HAP-1 (cell line): ENCODE results near the gene DST.
A peak's percentile ranks its signal among the peaks of the same experiment; 100 is the strongest.

Experiments used
- DNase-seq, 2 experiments: peaks; one replicate each; pipeline ENCODE4 v3.0.0-alpha.2; 2016 to 2020; ENCODE audit warnings: low spot score in 2 of 2
- H3K27me3 ChIP-seq: fragments of 250-450 bp; sonication (Bioruptor Pico); 2 replicates; pipeline ENCODE4 v1.5.1; 2020; ENCODE audit warnings: low read depth, mild to moderate bottlenecking, moderate library complexity
- H3K36me3 ChIP-seq: fragments of 250-450 bp; sonication (Bioruptor Pico); replicated peaks from 2 replicates; pipeline ENCODE4 v1.5.1; 2020; ENCODE audit warnings: mild to moderate bottlenecking
- H3K4me1 ChIP-seq: fragments of 250-450 bp; sonication (Bioruptor Pico); 2 replicates; pipeline ENCODE4 v1.5.1; 2020; ENCODE audit warnings: mild to moderate bottlenecking
- H3K4me3 ChIP-seq: fragments of 250-450 bp; sonication (Bioruptor Pico); 2 replicates; pipeline ENCODE4 v1.5.1; 2020; ENCODE audit warnings: mild to moderate bottlenecking, moderate library complexity
- H3K9me3 ChIP-seq: fragments of 250-450 bp; sonication (Bioruptor Pico); 2 replicates; pipeline ENCODE4 v1.5.1; 2020; ENCODE audit warnings: mild to moderate bottlenecking, moderate library complexity
- in situ Hi-C: fragments of 300-500 bp; cut with MboI; formaldehyde crosslinking; loops from 3 replicates; pipeline ENCODE4 v1.14.3; 2020; ENCODE audit warnings: low sequenced_read_pairs, inconsistent platforms, mixed read lengths

The DST gene

DNA sequence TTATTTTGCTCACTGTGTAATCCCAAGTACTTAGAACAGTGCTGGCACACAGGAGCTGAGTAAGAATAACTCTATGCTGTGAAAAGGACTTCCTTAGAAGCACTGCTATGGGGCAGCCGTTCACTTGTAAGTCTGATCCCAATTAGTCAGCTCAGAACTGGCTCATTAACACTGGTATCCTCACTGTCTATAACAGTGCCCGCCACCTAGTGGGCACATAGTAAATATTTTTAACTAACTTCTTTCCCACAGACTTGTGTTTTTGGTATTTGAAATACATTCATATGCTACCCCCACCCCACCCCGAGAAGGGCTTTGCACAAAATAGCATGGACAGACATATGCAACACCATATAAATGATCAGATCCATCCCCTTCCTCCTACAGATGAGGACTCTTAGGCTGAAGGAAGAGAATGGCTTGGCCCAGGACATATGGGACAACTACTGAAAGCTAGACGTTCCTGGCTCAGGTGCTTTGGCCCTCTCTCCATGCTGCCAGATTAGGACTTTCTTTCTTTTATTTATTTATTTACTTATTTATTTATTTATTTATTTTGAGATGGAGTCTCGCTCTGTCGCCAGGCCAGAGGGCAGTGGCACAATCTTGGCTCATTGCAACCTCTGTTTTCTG lies 47.1 kb downstream of the DST start:
- no peaks in the 10 kb centered on the region for H3K9me3 ChIP-seq
- H3K4me1 ChIP-seq = no peaks in the 10 kb centered on the region
- peaks cover 11% of the 10 kb centered on the region for H3K36me3 ChIP-seq
- in situ Hi-C loops = no loop called here
- H3K4me3 ChIP-seq = no peak overlapping the region
- no peaks in the 10 kb centered on the region for H3K27me3 ChIP-seq
- peak; percentile 56 for DNase-seq

DNA sequence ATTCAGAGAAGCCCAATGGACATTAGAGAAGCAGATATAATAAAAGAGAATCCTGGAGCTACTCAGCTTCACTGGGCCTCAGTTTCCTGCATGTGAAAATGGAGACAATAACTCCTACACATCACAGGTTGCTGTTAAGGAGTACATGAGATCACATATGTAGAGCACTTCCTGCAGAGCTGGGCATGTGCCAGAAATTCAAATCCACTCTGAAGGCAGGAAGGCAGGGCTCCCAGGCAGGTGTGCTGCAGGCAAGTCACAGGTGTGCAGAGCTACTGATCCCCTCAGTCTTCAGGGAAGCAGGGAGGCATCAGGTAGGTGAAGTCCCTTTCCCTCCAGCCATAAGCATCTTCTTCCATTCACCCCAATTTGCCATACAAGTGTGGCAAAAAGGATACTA lies 48.0 kb downstream of the DST start:
- no peak overlapping the region for H3K4me3 ChIP-seq
- no peaks in the 10 kb centered on the region for H3K27me3 ChIP-seq
- no peaks in the 10 kb centered on the region for H3K4me1 ChIP-seq
- H3K36me3 ChIP-seq = peaks cover 11% of the 10 kb centered on the region
- H3K9me3 ChIP-seq = no peaks in the 10 kb centered on the region
- no peak for DNase-seq
- in situ Hi-C loops = loop anchor here (5.0 kb wide), 1 partner anchor 232 kb away; no protein-coding TSS in a partner anchor

DNA sequence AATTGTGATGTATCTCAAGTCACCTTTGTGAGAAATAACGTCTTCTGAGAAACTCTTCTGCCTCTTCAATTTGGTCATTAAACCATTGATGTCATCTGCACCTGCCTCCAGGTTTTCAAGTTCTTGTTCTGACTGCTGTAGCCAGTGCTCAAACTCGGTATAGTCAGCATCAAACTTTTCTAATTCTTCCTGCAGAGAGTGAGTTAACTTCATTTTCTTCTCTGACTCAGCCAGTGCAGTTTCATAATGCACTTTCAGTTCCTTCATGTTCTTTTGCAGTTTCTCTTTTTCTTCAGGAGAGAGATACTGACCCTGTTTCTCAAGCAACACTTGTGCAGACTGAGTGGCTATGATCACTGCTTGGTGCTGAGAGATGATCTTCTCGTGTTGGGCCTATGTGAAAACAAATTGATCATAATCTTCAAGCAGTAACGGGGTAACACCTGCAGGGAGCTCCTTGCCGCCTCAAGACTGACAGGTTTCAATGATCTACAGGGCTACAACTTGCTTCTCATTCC lies 48.8 kb downstream of the DST start:
- Histone ChIP-seq H3K4me3 (no peak overlapping the region), H3K4me1 (no peaks in the 10 kb centered on the region), H3K27me3 (no peaks in the 10 kb centered on the region), H3K36me3 (peaks cover 11% of the 10 kb centered on the region), H3K9me3 (no peaks in the 10 kb centered on the region)
- DNase-seq = no peak
- in situ Hi-C loops = loop anchor here (5.0 kb wide), 1 partner anchor 232 kb away; no protein-coding TSS in a partner anchor

DNA sequence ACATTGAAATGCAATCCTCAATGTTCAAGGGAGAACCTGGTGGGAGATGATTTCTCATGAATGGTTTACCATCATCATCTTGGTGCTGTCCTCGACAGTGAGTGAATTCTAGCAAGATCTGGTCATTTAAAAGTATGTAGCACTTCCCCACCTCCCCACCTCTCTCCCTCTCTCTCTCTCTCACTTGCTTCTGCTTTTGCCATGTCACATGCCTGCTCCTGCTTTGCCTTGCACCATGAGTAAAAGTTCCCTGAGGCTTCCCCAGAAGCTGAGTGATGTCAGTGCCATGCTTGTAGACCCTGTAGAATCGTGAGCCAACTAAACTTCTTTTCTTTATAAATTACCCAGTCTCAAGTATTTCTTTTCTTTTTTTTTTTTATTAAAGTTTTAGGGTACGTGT lies 60.5 kb downstream of the DST start:
- no peaks in the 10 kb centered on the region for H3K27me3 ChIP-seq
- H3K9me3 ChIP-seq = no peaks in the 10 kb centered on the region
- H3K36me3 ChIP-seq = no peaks in the 10 kb centered on the region
- no peaks in the 10 kb centered on the region for H3K4me1 ChIP-seq
- DNase-seq = no peak
- in situ Hi-C loops = no loop called here
- H3K4me3 ChIP-seq = no peak overlapping the region

DNA sequence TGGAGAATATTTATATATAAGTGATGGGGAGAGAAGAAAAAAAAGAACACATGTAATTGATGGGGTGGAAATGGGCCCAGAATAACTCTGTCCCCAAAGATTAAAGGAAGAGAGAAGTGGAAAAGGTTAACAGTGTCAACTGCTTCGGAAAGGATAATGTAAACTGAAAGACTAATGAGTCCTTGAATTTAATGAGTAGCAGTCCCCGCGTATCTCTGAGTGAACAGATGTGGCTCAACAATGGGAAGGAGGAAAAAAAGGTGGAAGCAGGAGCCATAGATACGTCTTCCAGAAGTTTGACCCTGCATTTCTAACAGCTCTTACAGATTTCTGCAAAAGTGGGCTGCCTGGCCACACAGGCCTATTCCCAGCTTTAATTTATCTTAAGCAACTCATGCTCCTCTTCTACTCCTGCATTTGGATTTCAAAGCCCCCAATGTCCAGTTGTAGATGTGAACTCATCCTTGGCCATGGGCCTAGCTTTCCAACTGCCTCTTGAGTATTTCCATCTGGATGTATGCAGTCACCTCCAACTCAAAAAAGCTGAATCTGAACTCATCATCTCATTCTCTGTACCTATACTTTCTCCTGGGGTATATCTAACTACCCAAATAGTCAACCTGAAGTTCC lies 61.3 kb downstream of the DST start:
- in situ Hi-C loops = no loop called here
- H3K27me3 ChIP-seq = no peaks in the 10 kb centered on the region

DNA sequence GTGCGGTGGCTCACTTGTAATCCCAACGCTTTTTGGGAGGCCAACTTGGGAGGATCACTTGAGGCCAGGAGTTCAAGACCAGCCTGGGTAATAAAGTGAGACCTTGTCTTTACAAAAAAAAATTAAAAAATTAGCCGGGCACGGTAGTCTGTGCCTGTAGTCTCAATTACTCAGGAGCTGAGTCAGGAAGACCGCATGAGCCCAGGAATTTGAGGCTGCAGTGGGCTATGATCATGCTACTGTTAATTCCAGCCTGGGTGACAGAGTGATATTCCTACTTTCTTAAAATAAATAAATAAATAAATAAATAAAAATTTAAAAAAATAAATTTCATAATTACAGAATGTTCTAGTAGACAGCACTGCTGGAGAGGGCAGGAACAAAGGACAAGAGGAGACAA lies 62.4 kb downstream of the DST start:
- in situ Hi-C loops = no loop called here
- Histone ChIP-seq H3K4me3 (no peak overlapping the region), H3K4me1 (no peaks in the 10 kb centered on the region), H3K27me3 (no peaks in the 10 kb centered on the region), H3K36me3 (no peaks in the 10 kb centered on the region), H3K9me3 (no peaks in the 10 kb centered on the region)
- no peak for DNase-seq

More for the DNA sequence above, 61.3 kb downstream of the DST start:
- DNase-seq = no peak
- no peaks in the 10 kb centered on the region for H3K36me3 ChIP-seq
- no peaks in the 10 kb centered on the region for H3K9me3 ChIP-seq
- no peak overlapping the region for H3K4me3 ChIP-seq
- no peaks in the 10 kb centered on the region for H3K4me1 ChIP-seq

DNA sequence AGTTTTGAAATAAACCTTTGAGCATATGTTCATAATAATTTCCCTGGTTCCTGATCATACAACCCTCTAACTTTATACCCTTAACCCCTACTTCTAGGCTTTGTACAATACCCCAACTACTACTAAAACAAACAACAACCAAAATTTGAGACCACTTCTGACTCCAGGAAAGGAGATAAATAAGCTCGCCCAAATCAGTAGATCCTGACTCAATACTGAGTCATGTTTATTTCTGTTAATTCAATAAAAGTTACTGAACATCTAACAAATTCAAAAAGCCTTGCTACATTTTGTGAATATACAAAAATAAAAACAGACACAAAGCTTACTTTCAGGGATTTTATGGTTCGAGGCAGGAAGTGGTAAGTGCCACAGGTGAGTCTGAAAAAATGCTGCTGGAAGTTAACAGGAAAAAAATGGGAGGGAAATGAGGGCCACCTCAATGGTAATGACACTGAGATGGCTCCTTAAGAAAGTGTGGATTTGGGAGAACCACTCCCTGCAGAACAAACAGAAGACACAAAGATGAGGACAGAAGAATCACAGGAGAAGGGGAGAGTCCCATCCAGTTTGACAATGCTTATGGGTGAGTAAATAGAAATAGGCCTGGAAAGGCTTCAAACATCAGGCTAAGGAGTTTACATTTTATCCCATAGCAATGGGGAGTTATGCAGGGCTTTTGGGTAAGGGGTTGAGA lies 63.4 kb downstream of the DST start:
- H3K9me3 ChIP-seq = no peaks in the 10 kb centered on the region
- H3K4me3 ChIP-seq = no peak overlapping the region
- H3K27me3 ChIP-seq = no peaks in the 10 kb centered on the region
- H3K4me1 ChIP-seq = peaks cover 8% of the 10 kb centered on the region
- in situ Hi-C loops = no loop called here
- DNase-seq = no peak
- H3K36me3 ChIP-seq = no peaks in the 10 kb centered on the region

DNA sequence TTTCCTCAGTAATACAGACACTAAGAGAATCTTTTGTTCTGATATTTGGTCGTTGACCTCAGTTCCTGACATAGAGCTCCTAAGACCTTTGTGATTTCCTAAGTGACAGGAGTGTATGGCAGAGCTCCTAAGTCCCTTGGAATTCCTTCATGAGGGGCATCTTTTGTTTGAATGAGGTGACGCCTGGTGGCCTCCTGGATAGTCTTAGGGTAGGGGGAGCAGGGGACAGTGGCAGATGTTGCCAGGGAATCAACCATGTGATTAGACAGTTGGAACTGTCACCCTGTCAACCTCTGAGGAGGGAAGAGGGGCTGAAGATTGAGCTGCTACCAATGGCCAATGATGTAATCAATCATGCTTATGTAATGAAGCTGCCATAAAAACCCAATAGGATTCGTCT lies 67.0 kb downstream of the DST start:
- Histone ChIP-seq H3K4me1 (peaks cover 30% of the 10 kb centered on the region), H3K27me3 (no peaks in the 10 kb centered on the region), H3K4me3 (no peak overlapping the region), H3K9me3 (no peaks in the 10 kb centered on the region), H3K36me3 (no peaks in the 10 kb centered on the region)
- DNase-seq = no peak
- in situ Hi-C loops = no loop called here

DNA sequence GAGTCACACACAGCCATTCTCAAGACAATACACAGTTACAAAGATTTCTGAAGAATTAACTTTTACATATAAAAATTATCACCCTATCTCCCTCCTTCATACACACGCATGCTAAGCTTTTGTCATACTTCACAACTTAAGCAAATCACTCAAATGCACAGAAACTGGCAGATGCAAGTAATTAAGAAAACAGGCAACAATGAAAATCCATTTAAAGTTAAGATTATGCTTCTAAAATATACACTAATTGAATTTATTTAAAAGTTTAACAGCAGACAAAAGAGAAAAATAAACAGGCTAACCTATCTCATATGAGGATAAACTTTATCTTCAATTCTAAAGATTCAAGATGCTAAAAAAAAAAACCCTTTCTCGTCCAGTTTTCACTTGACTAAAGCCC lies 68.4 kb downstream of the DST start:
- peak in 1 of 2 experiments; percentile 60 for DNase-seq
- H3K36me3 ChIP-seq = no peaks in the 10 kb centered on the region
- H3K27me3 ChIP-seq = no peaks in the 10 kb centered on the region
- H3K9me3 ChIP-seq = no peaks in the 10 kb centered on the region
- in situ Hi-C loops = no loop called here
- no peak overlapping the region for H3K4me3 ChIP-seq
- H3K4me1 ChIP-seq = peaks cover 30% of the 10 kb centered on the region

DNA sequence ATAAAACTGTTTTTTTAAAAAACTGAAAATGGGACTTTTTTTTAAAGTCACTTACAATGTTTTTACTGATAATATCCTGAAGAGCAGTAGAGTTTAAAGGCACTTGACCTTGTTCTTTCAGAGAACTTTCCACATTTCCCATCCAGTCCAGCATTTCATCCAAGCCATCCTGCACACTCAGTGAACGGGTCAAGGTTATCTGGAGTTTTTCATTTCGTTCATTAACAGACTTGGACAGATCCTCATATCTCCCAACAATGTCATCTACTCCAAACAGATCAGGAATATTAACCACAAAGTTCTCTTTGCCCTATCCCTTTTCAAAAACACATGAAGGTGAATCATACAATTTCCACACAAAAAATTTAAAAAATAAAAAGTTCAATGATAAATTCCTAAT lies 69.1 kb downstream of the DST start:
- H3K9me3 ChIP-seq = no peaks in the 10 kb centered on the region
- in situ Hi-C loops = no loop called here

DNA sequence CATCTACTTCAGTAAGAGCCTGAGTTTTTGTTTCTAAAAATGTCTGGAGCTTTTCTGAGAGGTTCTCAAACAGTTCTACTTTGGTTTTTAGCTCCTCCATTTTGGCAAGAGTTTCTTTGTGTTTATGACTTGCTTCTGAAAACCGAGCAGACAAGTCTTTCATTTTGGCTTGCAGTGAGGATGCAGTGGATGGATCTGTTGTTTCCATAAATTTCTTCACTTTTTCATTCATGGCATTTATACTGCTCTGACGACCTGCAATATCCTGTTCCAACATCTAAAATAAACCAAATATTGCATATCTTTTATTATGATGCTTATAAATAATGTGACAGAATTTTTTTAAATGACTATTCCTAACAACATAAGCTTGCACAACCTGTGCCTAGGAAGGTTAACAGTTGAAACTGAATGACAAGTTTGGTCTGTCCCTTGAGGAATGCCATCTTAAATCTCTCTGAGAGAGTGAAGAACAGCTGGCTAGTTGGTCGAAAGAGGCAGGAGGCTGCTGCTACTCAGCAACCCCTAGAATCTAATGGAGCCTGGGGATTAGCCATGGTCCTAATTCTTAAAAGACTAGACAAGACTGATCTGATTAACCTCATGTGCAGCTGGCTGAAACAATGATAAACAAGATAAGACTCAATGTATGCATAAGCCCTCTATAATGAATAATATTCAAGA lies 69.8 kb downstream of the DST start:
- Histone ChIP-seq H3K36me3 (no peaks in the 10 kb centered on the region), H3K4me1 (peaks cover 30% of the 10 kb centered on the region), H3K27me3 (no peaks in the 10 kb centered on the region), H3K9me3 (no peaks in the 10 kb centered on the region), H3K4me3 (no peak overlapping the region)
- DNase-seq = peak; percentile 37 to 42
- in situ Hi-C loops = no loop called here

More for the DNA sequence above, 69.1 kb downstream of the DST start:
- no peaks in the 10 kb centered on the region for H3K27me3 ChIP-seq
- peaks cover 30% of the 10 kb centered on the region for H3K4me1 ChIP-seq
- H3K4me3 ChIP-seq = no peak overlapping the region
- no peaks in the 10 kb centered on the region for H3K36me3 ChIP-seq
- no peak for DNase-seq

DNA sequence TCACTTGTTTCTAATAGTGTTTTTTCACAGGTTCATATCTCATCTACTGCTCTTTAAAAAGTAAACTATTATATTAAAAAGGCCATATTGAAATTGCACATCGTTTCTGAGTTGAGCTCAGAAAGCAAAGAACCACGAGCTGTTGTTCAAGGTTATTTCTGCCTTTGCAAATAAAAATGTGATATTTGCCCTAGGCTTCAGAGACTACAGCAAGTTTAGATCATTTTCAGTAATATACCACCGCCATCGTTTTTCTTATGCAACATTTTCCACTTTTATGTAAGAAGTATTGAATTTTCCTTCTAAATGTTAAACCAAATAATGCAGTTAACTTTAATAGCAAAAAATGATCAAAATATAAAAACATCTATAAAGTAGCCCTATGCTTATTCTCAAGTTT lies 71.1 kb downstream of the DST start:
- no peak overlapping the region for H3K4me3 ChIP-seq
- no peaks in the 10 kb centered on the region for H3K36me3 ChIP-seq
- in situ Hi-C loops = no loop called here
- H3K4me1 ChIP-seq = peaks cover 30% of the 10 kb centered on the region
- no peaks in the 10 kb centered on the region for H3K27me3 ChIP-seq
- no peaks in the 10 kb centered on the region for H3K9me3 ChIP-seq
- DNase-seq = no peak

DNA sequence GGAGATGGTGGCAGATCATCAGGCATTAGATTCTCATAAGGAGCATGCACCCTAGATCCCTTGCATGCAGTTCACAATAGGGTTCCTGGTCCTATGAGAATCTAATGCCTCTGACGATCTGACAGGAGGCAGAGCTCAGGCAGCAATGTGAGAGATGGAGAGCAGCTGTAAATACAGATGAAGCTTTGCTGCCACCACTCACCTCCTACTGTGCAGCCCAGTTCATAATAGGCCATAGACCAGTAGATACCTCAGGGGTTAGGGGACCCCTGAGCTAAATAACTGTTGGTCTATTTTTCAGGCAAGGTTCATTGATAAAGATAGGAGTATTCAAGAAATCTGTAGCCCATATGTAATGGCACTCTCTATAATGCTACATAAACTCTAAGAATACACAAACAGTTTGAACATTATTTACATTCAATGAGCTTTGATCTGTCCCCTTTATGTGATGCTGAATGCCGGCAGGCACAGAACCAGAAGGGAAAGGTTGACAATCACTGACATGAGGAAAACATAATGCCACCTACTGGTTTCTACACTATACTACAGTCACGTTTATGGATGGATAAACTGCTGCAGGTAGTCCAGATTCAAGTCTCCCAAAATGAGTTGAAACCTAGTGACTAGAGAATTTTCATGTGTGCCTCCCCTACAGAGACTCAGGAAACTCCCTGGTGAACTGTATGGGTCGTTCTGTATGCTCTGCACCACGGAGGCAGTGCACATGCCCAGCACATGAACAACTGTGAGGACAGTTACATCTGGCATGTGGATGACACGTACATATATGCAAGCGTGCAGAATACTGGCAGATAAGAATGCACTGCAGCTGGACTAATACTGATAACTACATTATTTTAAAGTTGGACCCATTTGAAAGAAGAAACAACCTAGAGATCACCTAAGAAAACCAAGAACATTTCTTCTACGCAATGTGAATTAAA lies 72.0 kb downstream of the DST start:
- Histone ChIP-seq H3K9me3 (no peaks in the 10 kb centered on the region), H3K27me3 (no peaks in the 10 kb centered on the region), H3K36me3 (no peaks in the 10 kb centered on the region), H3K4me3 (no peak overlapping the region), H3K4me1 (peaks cover 30% of the 10 kb centered on the region)
- in situ Hi-C loops = no loop called here
- peak; percentile 31 to 64 for DNase-seq
